ENCODE measurements around the gene SLC1A4. TPM values are rescaled to one million over a fixed set of nuclear protein-coding genes. Genes with fewer than 3 reads are reported as not detected.
"Not testable (repeated sequence)": the region's sequence is repeated elsewhere in the genome, so short reads cannot be mapped to it uniquely, and the experiment has no call there.

The SLC1A4 gene
- total RNA-seq, 6 donors from 2014 or later, result 5.2 to 15.2 (median 9.7) TPM

- DNase-seq, result no peak
- TF ChIP-seq CTCF (IDR thresholded peaks at IDR 0.05), result no peak
- no peak for TF ChIP-seq EP300 (IDR thresholded peaks at IDR 0.05)
- no peak for TF ChIP-seq POLR2AphosphoS5 (IDR thresholded peaks at IDR 0.05)
- no peak for TF ChIP-seq POLR2A (IDR thresholded peaks at IDR 0.05)
- H3K27me3 ChIP-seq, result no peaks in the 10 kb centered on the region
- no peaks in the 10 kb centered on the region for H3K9me3 ChIP-seq
- H3K4me3 ChIP-seq, result no peak overlapping the region
- ATAC-seq (ENCODE audit: low FRiP score in 2 of 2), result no peak
- H3K4me1 ChIP-seq, result no peaks in the 10 kb centered on the region
- no peaks in the 10 kb centered on the region for H3K36me3 ChIP-seq
- no peak overlapping the region for H3K27ac ChIP-seq
- 48 to 82% methylated on average over 2 of the region's 2 CpGs for WGBS, 2 donors
Observed at GRCh38 chr2:64960819-64961218, 28.4 kb upstream of the SLC1A4 start.

GRCh38 chr2:64963138-64963537, 26.1 kb upstream of the SLC1A4 start:
- not testable (repeated sequence) for DNase-seq; H3K4me1 ChIP-seq; ATAC-seq (ENCODE audit: low FRiP score in 2 of 2); H3K27me3 ChIP-seq; H3K4me3 ChIP-seq; H3K9me3 ChIP-seq; H3K27ac ChIP-seq; H3K36me3 ChIP-seq
- 62 to 66% methylated on average over 4 of the region's 4 CpGs for WGBS, 2 donors

GRCh38 chr2:64963719-64964118, 25.5 kb upstream of the SLC1A4 start:
- no peak for DNase-seq
- ATAC-seq (ENCODE audit: low FRiP score in 2 of 2), result no peak
- Histone ChIP-seq H3K4me1 (no peaks in the 10 kb centered on the region), H3K4me3 (no peak overlapping the region), H3K9me3 (no peaks in the 10 kb centered on the region), H3K27ac (no peak overlapping the region), H3K36me3 (no peaks in the 10 kb centered on the region), H3K27me3 (no peaks in the 10 kb centered on the region)
- 83 to 100% methylated on average over 1 of the region's 1 CpG for WGBS, 2 donors
- TF ChIP-seq CTCF (IDR thresholded peaks at IDR 0.05), result no peak
- TF ChIP-seq POLR2AphosphoS5 (IDR thresholded peaks at IDR 0.05), result no peak
- TF ChIP-seq EP300 (IDR thresholded peaks at IDR 0.05), result no peak
- TF ChIP-seq POLR2A (IDR thresholded peaks at IDR 0.05), result no peak

- H3K9me3 ChIP-seq, result no peaks in the 10 kb centered on the region
- H3K27ac ChIP-seq, result no peak overlapping the region
- DNase-seq (no peak), ATAC-seq (ENCODE audit: low FRiP score in 2 of 2) (no peak)
- 94 to 98% methylated on average over 4 of the region's 4 CpGs for WGBS, 2 donors
- TF ChIP-seq POLR2A (IDR thresholded peaks at IDR 0.05) (no peak), EP300 (IDR thresholded peaks at IDR 0.05) (no peak), CTCF (IDR thresholded peaks at IDR 0.05) (no peak), POLR2AphosphoS5 (IDR thresholded peaks at IDR 0.05) (no peak)
- no peak overlapping the region for H3K4me3 ChIP-seq
- H3K36me3 ChIP-seq, result no peaks in the 10 kb centered on the region
- no peaks in the 10 kb centered on the region for H3K4me1 ChIP-seq
- no peaks in the 10 kb centered on the region for H3K27me3 ChIP-seq
Observed at GRCh38 chr2:64966017-64966416, 23.2 kb upstream of the SLC1A4 start.

DNA sequence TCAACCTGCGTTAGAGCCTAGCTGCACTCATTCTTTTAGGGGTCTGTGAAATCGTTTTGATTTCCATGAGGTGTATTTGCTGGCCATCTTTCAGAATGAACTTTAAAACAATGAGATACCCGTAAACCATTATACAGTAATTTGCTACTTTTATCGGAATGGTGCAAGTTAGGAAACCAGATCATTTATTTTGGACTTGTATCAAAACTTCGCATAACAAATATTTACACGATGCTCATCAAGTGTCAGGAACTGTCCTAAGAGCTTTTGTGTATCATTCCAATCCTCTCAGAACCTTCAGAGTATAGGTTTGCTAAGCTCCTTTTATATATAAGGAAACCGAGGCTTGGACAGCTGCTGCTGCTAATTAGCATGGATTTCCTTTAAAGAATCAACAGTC, 22.4 kb upstream of the SLC1A4 start:
- no peaks in the 10 kb centered on the region for H3K4me1 ChIP-seq
- no peaks in the 10 kb centered on the region for H3K36me3 ChIP-seq
- TF ChIP-seq POLR2A (IDR thresholded peaks at IDR 0.05), result no peak
- TF ChIP-seq EP300 (IDR thresholded peaks at IDR 0.05), result no peak
- TF ChIP-seq CTCF (IDR thresholded peaks at IDR 0.05), result no peak
- TF ChIP-seq POLR2AphosphoS5 (IDR thresholded peaks at IDR 0.05), result no peak
- no peaks in the 10 kb centered on the region for H3K27me3 ChIP-seq
- no peak overlapping the region for H3K27ac ChIP-seq
- H3K4me3 ChIP-seq, result no peak overlapping the region
- no peaks in the 10 kb centered on the region for H3K9me3 ChIP-seq
- ATAC-seq (ENCODE audit: low FRiP score in 2 of 2), result no peak
- DNase-seq, result no peak
- 71 to 79% methylated on average over 7 of the region's 7 CpGs for WGBS, 2 donors
